K562 (cell line): ENCODE measurements around the gene FGR. TPM values are rescaled to one million over a fixed set of nuclear protein-coding genes. Genes with fewer than 3 reads are reported as not detected.

Experiments
- CBFA2T2 ChIP-seq: fragments of 450-650 bp; conservative IDR thresholded peaks from 2 replicates; pipeline ENCODE4 v1.6.1; 2017; ENCODE audit warnings: mild to moderate bottlenecking
- CEBPB ChIP-seq: fragments of 450-650 bp; IDR thresholded peaks from 2 replicates; pipeline ENCODE4 v1.6.1; 2016; ENCODE audit warnings: missing genetic modification characterization, missing compliant biosample characterization
- CTBP1 ChIP-seq: fragments of 450-650 bp; IDR thresholded peaks from 2 replicates; pipeline ENCODE4 v1.6.1; 2016; ENCODE audit warnings: borderline replicate concordance
- FIP1L1 ChIP-seq: fragments of 200-400 bp; formaldehyde crosslinking; IDR thresholded peaks from 2 replicates; pipeline ENCODE4 v1.6.1; 2018; ENCODE audit warnings: mild to moderate bottlenecking, low read depth, low read length; ENCODE audit not compliant: poor library complexity, severe bottlenecking
- HNRNPUL1 ChIP-seq: fragments of 200-400 bp; formaldehyde crosslinking; IDR thresholded peaks from 2 replicates; pipeline ENCODE4 v1.6.1; 2017; ENCODE audit warnings: low read length
- IFI16 ChIP-seq: fragments of 250-450 bp; sonication (Bioruptor Pico); IDR thresholded peaks from 2 replicates; pipeline ENCODE4 v2.1.2; 2022; ENCODE audit warnings: mild to moderate bottlenecking, inconsistent platforms
- NFIC ChIP-seq: fragments of 450-650 bp; IDR thresholded peaks from 2 replicates; pipeline ENCODE4 v1.6.1; 2017; ENCODE audit warnings: mild to moderate bottlenecking, inconsistent platforms
- NR1H2 ChIP-seq: sonication (generic); formaldehyde crosslinking; IDR thresholded peaks from 2 replicates; pipeline ENCODE4 v1.4.0; 2020; ENCODE audit warnings: mild to moderate bottlenecking, missing genetic modification reagents
- PYGO2 ChIP-seq: fragments of 450-650 bp; IDR thresholded peaks from 2 replicates; pipeline ENCODE4 v1.6.1; 2016; ENCODE audit warnings: mild to moderate bottlenecking, missing genetic modification characterization, moderate library complexity, missing compliant biosample characterization
- TCF7L2 ChIP-seq: fragments of 150-350 bp; IDR thresholded peaks from 2 replicates; pipeline ENCODE4 v1.6.1; 2016; ENCODE audit warnings: low read depth, mild to moderate bottlenecking, low read length, moderate library complexity
- ZNF324 ChIP-seq: fragments of 250-450 bp; sonication (Bioruptor Pico); IDR thresholded peaks from 2 replicates; pipeline ENCODE4 v1.4.0; 2020; ENCODE audit warnings: mild to moderate bottlenecking
- polyA plus RNA-seq, 8 experiments: library from polyadenylated mRNA; depleted of rRNA in 4 of 8; stranded (reverse) in 5 of 8; unstranded in 3 of 8; fragments of >200 nt; fragmentation: Nextera tagmentation in 2 of 8; fragmentation: Illumina TruSeq in 1 of 8; extraction: Ambion mirVana in 2 of 8; extraction: Trizol in 1 of 8; gene quantifications; 2 replicates each; pipeline versions ENCODE4 v1.2.1 to v1.2.3, GENCODE V29; 2011 to 2014; ENCODE audit warnings: inconsistent platforms in 1 of 8, missing spikeins in 1 of 8
- total RNA-seq, 7 experiments: library from RNA; depleted of rRNA in 6 of 7; stranded (reverse); fragments of >200 nt in 6 of 7; fragmentation: Illumina TruSeq in 2 of 7; extraction: Trizol in 2 of 7; gene quantifications; 2 replicates each; pipeline versions ENCODE4 v1.2.1 to v1.2.3, GENCODE V29; 2011 to 2021; ENCODE audit warnings: low replicate concordance in 1 of 7
- TF ChIP-seq, protein P1 (sequence below): sonication (generic); formaldehyde crosslinking; IDR thresholded peaks from 2 replicates; pipeline ENCODE4 v1.8.0; 2022; ENCODE audit warnings: mild to moderate bottlenecking, missing genetic modification reagents
- TF ChIP-seq, protein P2 (sequence below): IDR thresholded peaks from 2 replicates; pipeline ENCODE4 v1.6.1; 2011; ENCODE audit warnings: borderline replicate concordance, low read depth, mild to moderate bottlenecking, moderate library complexity, low read length; ENCODE audit not compliant: insufficient read depth, poor library complexity, severe bottlenecking
- TF ChIP-seq, protein P3 (sequence below): fragments of 450-650 bp; IDR thresholded peaks from 2 replicates; pipeline ENCODE4 v1.6.1; 2017; ENCODE audit warnings: antibody characterized with exemption, mild to moderate bottlenecking
- TF ChIP-seq, protein P4 (sequence below): fragments of 450-650 bp; IDR thresholded peaks from one replicate; pipeline ENCODE4 v1.6.1; 2018; ENCODE audit warnings: mild to moderate bottlenecking, moderate library complexity; ENCODE audit not compliant: partially characterized antibody
- TF ChIP-seq, protein P5 (sequence below): fragments of 150-350 bp; conservative IDR thresholded peaks from 2 replicates; pipeline ENCODE4 v1.6.1; 2014; ENCODE audit warnings: low read length

FGR gene
- total and polyA plus RNA-seq, 9 of the 15 experiments (the other 6 are each of a cell fraction or from before 2014, with no cell fraction given), result 0.04 to 0.11 TPM; not detected in 7

DNA sequence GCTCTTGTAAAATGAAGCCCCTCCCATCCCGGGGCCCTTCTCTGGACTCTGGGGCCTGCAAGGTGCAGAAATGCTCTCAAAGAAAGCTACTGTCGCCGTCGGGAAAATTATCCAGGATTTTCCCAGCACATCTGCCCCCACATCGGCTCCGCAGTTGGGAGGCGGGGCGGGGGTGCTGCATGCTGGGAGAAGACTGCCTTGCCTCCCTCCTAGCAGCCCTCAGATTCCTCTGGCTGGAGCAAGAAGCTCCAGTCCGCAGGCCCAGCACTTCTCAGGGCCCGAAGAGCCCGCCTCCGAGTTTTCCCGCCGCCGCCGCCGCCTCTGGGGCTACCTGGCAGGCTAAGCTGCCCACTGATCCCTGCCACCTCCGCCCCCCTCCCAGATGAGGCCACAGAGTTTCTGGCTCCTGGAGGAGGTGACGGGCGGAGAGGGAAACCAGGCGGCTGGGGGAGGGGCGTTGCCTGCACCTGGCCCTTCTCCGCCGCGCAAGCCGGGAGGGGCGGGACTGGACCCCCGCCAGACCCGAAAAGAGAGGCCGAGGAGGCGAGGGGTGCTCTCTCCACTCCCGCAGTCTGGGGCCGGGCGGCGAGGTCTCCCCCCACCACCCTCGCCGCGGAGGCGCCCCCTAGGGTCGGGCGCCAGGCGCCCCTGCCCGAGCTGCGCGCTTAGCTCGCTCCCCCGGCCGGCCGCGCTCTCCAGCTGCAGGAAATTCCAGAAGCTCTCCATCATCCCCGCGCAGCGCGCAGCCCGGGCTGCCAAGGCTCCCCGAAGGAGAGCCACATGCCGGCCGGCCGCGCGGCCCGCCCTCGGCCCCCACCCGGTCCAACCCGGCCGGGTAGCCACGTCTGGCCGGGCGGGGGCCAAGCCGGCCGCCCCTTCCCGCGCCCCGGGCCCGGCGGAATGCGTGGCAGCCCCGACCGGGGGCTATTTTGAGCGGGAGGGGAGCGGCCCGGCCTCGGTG is 59.8 kb downstream of the FGR start (continued):
- TF ChIP-seq, protein P1, sequence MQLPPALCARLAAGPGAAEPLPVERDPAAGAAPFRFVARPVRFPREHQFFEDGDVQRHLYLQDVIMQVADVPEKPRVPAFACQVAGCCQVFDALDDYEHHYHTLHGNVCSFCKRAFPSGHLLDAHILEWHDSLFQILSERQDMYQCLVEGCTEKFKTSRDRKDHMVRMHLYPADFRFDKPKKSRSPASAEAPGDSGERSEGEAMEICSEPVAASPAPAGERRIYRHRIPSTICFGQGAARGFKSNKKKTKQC (CRISPR knock-in tag), result no peak
- TF ChIP-seq, protein P2, sequence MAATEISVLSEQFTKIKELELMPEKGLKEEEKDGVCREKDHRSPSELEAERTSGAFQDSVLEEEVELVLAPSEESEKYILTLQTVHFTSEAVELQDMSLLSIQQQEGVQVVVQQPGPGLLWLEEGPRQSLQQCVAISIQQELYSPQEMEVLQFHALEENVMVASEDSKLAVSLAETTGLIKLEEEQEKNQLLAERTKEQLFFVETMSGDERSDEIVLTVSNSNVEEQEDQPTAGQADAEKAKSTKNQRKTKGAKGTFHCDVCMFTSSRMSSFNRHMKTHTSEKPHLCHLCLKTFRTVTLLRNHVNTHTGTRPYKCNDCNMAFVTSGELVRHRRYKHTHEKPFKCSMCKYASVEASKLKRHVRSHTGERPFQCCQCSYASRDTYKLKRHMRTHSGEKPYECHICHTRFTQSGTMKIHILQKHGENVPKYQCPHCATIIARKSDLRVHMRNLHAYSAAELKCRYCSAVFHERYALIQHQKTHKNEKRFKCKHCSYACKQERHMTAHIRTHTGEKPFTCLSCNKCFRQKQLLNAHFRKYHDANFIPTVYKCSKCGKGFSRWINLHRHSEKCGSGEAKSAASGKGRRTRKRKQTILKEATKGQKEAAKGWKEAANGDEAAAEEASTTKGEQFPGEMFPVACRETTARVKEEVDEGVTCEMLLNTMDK, result peak; percentile 85
- TF ChIP-seq NR1H2 (CRISPR knock-in tag) (no peak), CTBP1 (peak; percentile 36; the same call in 1 of the 2 replicates), ZNF324 (CRISPR knock-in tag) (no peak), PYGO2 (tag) (no peak), CBFA2T2 (no peak), FIP1L1 (peak; percentile 16), NFIC (peak; percentile 46), HNRNPUL1 (no peak), IFI16 (CRISPR knock-in tag) (no peak), TCF7L2 (no peak), CEBPB (no peak)
- TF ChIP-seq, protein P3, sequence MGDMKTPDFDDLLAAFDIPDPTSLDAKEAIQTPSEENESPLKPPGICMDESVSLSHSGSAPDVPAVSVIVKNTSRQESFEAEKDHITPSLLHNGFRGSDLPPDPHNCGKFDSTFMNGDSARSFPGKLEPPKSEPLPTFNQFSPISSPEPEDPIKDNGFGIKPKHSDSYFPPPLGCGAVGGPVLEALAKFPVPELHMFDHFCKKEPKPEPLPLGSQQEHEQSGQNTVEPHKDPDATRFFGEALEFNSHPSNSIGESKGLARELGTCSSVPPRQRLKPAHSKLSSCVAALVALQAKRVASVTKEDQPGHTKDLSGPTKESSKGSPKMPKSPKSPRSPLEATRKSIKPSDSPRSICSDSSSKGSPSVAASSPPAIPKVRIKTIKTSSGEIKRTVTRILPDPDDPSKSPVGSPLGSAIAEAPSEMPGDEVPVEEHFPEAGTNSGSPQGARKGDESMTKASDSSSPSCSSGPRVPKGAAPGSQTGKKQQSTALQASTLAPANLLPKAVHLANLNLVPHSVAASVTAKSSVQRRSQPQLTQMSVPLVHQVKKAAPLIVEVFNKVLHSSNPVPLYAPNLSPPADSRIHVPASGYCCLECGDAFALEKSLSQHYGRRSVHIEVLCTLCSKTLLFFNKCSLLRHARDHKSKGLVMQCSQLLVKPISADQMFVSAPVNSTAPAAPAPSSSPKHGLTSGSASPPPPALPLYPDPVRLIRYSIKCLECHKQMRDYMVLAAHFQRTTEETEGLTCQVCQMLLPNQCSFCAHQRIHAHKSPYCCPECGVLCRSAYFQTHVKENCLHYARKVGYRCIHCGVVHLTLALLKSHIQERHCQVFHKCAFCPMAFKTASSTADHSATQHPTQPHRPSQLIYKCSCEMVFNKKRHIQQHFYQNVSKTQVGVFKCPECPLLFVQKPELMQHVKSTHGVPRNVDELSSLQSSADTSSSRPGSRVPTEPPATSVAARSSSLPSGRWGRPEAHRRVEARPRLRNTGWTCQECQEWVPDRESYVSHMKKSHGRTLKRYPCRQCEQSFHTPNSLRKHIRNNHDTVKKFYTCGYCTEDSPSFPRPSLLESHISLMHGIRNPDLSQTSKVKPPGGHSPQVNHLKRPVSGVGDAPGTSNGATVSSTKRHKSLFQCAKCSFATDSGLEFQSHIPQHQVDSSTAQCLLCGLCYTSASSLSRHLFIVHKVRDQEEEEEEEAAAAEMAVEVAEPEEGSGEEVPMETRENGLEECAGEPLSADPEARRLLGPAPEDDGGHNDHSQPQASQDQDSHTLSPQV, result no peak; the same call in 1 of the 2 replicates
- TF ChIP-seq, protein P4, sequence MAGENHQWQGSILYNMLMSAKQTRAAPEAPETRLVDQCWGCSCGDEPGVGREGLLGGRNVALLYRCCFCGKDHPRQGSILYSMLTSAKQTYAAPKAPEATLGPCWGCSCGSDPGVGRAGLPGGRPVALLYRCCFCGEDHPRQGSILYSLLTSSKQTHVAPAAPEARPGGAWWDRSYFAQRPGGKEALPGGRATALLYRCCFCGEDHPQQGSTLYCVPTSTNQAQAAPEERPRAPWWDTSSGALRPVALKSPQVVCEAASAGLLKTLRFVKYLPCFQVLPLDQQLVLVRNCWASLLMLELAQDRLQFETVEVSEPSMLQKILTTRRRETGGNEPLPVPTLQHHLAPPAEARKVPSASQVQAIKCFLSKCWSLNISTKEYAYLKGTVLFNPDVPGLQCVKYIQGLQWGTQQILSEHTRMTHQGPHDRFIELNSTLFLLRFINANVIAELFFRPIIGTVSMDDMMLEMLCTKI, result no peak
- TF ChIP-seq, protein P5, sequence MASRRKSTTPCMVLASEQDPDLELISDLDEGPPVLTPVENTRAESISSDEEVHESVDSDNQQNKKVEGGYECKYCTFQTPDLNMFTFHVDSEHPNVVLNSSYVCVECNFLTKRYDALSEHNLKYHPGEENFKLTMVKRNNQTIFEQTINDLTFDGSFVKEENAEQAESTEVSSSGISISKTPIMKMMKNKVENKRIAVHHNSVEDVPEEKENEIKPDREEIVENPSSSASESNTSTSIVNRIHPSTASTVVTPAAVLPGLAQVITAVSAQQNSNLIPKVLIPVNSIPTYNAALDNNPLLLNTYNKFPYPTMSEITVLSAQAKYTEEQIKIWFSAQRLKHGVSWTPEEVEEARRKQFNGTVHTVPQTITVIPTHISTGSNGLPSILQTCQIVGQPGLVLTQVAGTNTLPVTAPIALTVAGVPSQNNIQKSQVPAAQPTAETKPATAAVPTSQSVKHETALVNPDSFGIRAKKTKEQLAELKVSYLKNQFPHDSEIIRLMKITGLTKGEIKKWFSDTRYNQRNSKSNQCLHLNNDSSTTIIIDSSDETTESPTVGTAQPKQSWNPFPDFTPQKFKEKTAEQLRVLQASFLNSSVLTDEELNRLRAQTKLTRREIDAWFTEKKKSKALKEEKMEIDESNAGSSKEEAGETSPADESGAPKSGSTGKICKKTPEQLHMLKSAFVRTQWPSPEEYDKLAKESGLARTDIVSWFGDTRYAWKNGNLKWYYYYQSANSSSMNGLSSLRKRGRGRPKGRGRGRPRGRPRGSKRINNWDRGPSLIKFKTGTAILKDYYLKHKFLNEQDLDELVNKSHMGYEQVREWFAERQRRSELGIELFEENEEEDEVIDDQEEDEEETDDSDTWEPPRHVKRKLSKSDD, result no peak
